SK-N-SH (cell line): Measurements from ENCODE around the gene GLI2.

Experiments
- EP300 ChIP-seq, 2 experiments: IDR thresholded peaks; 2 replicates each; pipeline versions ENCODE4 v1.4.0 to v1.6.1; 2012; ENCODE audit warnings: borderline replicate concordance in 1 of 2, low read depth in 1 of 2, low read length in 1 of 2
- EZH2phosphoT487 ChIP-seq: fragments of 200-600 bp; sonication (generic); IDR thresholded peaks from 2 replicates; pipeline ENCODE4 v1.6.1; 2017; ENCODE audit warnings: low read depth, mixed run types, mild to moderate bottlenecking, antibody characterized with exemption, moderate library complexity, borderline replicate concordance
- FOXM1 ChIP-seq: IDR thresholded peaks from 2 replicates; pipeline ENCODE4 v1.4.0; 2012; ENCODE audit warnings: low read depth, mild to moderate bottlenecking
- IRF3 ChIP-seq: fragments of 150-350 bp; IDR thresholded peaks from 2 replicates; pipeline ENCODE4 v1.6.1; 2016; ENCODE audit warnings: mild to moderate bottlenecking, low read depth, low read length
- MAX ChIP-seq: IDR thresholded peaks from 2 replicates; pipeline ENCODE4 v1.4.0; 2012; ENCODE audit warnings: low read depth
- NRF1 ChIP-seq: IDR thresholded peaks from 2 replicates; pipeline ENCODE4 v1.6.1; 2012; ENCODE audit warnings: low read depth, mild to moderate bottlenecking, low read length
- SIN3A ChIP-seq: IDR thresholded peaks from 2 replicates; pipeline ENCODE4 v1.6.1; 2012; ENCODE audit warnings: low read depth, mild to moderate bottlenecking, low read length, moderate library complexity, borderline replicate concordance
- YY1 ChIP-seq: IDR thresholded peaks from 2 replicates; pipeline ENCODE4 v1.4.0; 2012; ENCODE audit warnings: low read depth, mild to moderate bottlenecking
- ZBTB33 ChIP-seq: IDR thresholded peaks from 2 replicates; pipeline ENCODE4 v1.4.0; 2012; ENCODE audit warnings: low read depth, borderline replicate concordance
- TF ChIP-seq, protein P1 (sequence below): fragments of 200-600 bp; sonication (generic); IDR thresholded peaks from 2 replicates; pipeline ENCODE4 v1.6.1; 2017; ENCODE audit warnings: antibody characterized with exemption, mild to moderate bottlenecking, moderate library complexity
- TF ChIP-seq, protein P2 (sequence below): fragments of 150-350 bp; IDR thresholded peaks from 2 replicates; pipeline ENCODE4 v1.6.1; 2017; ENCODE audit warnings: antibody characterized with exemption, low read length, low read depth, borderline replicate concordance

GRCh38 chr2:120772261-120772660 lies 36.6 kb downstream of the GLI2 start:
- no peak for TF ChIP-seq FOXM1
- TF ChIP-seq, protein P1, sequence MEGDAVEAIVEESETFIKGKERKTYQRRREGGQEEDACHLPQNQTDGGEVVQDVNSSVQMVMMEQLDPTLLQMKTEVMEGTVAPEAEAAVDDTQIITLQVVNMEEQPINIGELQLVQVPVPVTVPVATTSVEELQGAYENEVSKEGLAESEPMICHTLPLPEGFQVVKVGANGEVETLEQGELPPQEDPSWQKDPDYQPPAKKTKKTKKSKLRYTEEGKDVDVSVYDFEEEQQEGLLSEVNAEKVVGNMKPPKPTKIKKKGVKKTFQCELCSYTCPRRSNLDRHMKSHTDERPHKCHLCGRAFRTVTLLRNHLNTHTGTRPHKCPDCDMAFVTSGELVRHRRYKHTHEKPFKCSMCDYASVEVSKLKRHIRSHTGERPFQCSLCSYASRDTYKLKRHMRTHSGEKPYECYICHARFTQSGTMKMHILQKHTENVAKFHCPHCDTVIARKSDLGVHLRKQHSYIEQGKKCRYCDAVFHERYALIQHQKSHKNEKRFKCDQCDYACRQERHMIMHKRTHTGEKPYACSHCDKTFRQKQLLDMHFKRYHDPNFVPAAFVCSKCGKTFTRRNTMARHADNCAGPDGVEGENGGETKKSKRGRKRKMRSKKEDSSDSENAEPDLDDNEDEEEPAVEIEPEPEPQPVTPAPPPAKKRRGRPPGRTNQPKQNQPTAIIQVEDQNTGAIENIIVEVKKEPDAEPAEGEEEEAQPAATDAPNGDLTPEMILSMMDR: no peak
- TF ChIP-seq EP300 (IDR thresholded peaks at IDR 0.05; ENCODE audit: borderline replicate concordance in 1 of 2, low read depth in 1 of 2, low read length in 1 of 2): no peak
- no peak for TF ChIP-seq IRF3
- TF ChIP-seq ZBTB33: no peak
- TF ChIP-seq EZH2phosphoT487: no peak
- TF ChIP-seq, protein P2, sequence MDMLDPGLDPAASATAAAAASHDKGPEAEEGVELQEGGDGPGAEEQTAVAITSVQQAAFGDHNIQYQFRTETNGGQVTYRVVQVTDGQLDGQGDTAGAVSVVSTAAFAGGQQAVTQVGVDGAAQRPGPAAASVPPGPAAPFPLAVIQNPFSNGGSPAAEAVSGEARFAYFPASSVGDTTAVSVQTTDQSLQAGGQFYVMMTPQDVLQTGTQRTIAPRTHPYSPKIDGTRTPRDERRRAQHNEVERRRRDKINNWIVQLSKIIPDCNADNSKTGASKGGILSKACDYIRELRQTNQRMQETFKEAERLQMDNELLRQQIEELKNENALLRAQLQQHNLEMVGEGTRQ: no peak
- no peak for TF ChIP-seq YY1
- TF ChIP-seq SIN3A: no peak
- TF ChIP-seq MAX: no peak
- TF ChIP-seq NRF1: no peak
